Spleen (tissue), 7 donors: ENCODE results near the gene GPAM.

Experiments used
- POLR2A ChIP-seq, 3 donors: fragments of 450-650 bp; IDR thresholded peaks; one replicate each; pipeline ENCODE4 v1.5.1; 2017; ENCODE audit warnings: antibody characterized with exemption in 3 of 3, mild to moderate bottlenecking in 1 of 3
- POLR2AphosphoS5 ChIP-seq, 3 donors: sonication (generic); formaldehyde crosslinking; IDR thresholded peaks; one replicate each; pipeline ENCODE4 v1.5.1; 2017; ENCODE audit warnings: antibody characterized with exemption in 3 of 3
- TF ChIP-seq, protein P1 (sequence below), 11 experiments: fragments of 200-600 bp in 7 of 11; fragments of 450-650 bp in 4 of 11; sonication (generic) in 4 of 11; IDR thresholded peaks in 8 of 11; conservative IDR thresholded peaks in 3 of 11; 1 replicate in 7 of 11; 2 replicates in 4 of 11; pipeline versions ENCODE4 v1.4.0 to v1.8.0; 2016 to 2021; ENCODE audit warnings: antibody characterized with exemption in 11 of 11, inconsistent platforms in 4 of 11, mild to moderate bottlenecking in 1 of 11
- donor health status: DM: no; HTN: no; CAD: no; lungs with moderate emphysema.
- donor health status: DM: no; HTN: no; CAD: no.
- donor health status: DM: no; HTN: no; CAD: no.

GRCh38 chr10:112175409-112175808 is 8.2 kb downstream of the GPAM start:
- TF ChIP-seq, protein P1, sequence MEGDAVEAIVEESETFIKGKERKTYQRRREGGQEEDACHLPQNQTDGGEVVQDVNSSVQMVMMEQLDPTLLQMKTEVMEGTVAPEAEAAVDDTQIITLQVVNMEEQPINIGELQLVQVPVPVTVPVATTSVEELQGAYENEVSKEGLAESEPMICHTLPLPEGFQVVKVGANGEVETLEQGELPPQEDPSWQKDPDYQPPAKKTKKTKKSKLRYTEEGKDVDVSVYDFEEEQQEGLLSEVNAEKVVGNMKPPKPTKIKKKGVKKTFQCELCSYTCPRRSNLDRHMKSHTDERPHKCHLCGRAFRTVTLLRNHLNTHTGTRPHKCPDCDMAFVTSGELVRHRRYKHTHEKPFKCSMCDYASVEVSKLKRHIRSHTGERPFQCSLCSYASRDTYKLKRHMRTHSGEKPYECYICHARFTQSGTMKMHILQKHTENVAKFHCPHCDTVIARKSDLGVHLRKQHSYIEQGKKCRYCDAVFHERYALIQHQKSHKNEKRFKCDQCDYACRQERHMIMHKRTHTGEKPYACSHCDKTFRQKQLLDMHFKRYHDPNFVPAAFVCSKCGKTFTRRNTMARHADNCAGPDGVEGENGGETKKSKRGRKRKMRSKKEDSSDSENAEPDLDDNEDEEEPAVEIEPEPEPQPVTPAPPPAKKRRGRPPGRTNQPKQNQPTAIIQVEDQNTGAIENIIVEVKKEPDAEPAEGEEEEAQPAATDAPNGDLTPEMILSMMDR (IDR thresholded peaks at IDR 0.05 in 8 of 11, conservative IDR thresholded peaks at IDR 0.05 in 3 of 11) = no peak
- TF ChIP-seq POLR2AphosphoS5 (IDR thresholded peaks at IDR 0.05) = no peak
- TF ChIP-seq POLR2A (IDR thresholded peaks at IDR 0.05) = no peak
